ENCODE results near the gene ABCG2. TPM values are rescaled to one million over a fixed set of nuclear protein-coding genes. Genes with fewer than 3 reads are reported as not detected.
A peak's percentile ranks its signal among the peaks of the same experiment; 100 is the strongest.

ABCG2 gene
- total and polyA plus RNA-seq, 12 donors: 0.22 to 10.5 (median 3.6) TPM

GRCh38 chr4:88097301-88097700 is 61.1 kb downstream of the ABCG2 start:
- no peak overlapping the region for H3K4me3 ChIP-seq
- H3K27ac ChIP-seq: no peak overlapping the region
- intact Hi-C loops (cut with DNase I): no loop called here
- peaks cover 0 to 19% (median 0%) of the 10 kb centered on the region in 9 donors for H3K36me3 ChIP-seq
- no peak for TF ChIP-seq CTCF (IDR thresholded peaks at IDR 0.05)
- H3K27me3 ChIP-seq: no peaks in the 10 kb centered on the region
- H3K4me1 ChIP-seq: no peaks in the 10 kb centered on the region
- ATAC-seq (no peak), DNase-seq (no peak)
- H3K9me3 ChIP-seq: no peaks in the 10 kb centered on the region
- WGBS, 2 donors: 86 to 89% methylated on average over 2 of the region's 2 CpGs

- intact Hi-C loops (cut with DNase I): no loop called here
- no peaks in the 10 kb centered on the region for H3K27me3 ChIP-seq
- no peaks in the 10 kb centered on the region for H3K9me3 ChIP-seq
- peaks cover 0 to 13% (median 8%) of the 10 kb centered on the region in 9 donors for H3K4me1 ChIP-seq
- peaks cover 0 to 19% (median 0%) of the 10 kb centered on the region in 9 donors for H3K36me3 ChIP-seq
- H3K27ac ChIP-seq: no peak overlapping the region
- 88 to 91% methylated on average over 5 of the region's 5 CpGs for WGBS, 2 donors
- TF ChIP-seq CTCF (IDR thresholded peaks at IDR 0.05): no peak
- ATAC-seq (no peak), DNase-seq (no peak)
- no peak overlapping the region for H3K4me3 ChIP-seq
Measured at GRCh38 chr4:88093874-88094273, 64.6 kb downstream of the ABCG2 start.

GRCh38 chr4:88091378-88091777 is 67.1 kb downstream of the ABCG2 start:
- H3K36me3 ChIP-seq: peaks cover 0 to 5% (median 0%) of the 10 kb centered on the region in 9 donors
- H3K4me1 ChIP-seq: peaks cover 0 to 13% (median 8%) of the 10 kb centered on the region in 9 donors
- WGBS, 2 donors: 75 to 76% methylated on average over 3 of the region's 3 CpGs
- no peak for TF ChIP-seq CTCF (IDR thresholded peaks at IDR 0.05)
- no peaks in the 10 kb centered on the region for H3K9me3 ChIP-seq
- peak overlapping the region in 1 of 10 donors; percentile 19 for H3K27ac ChIP-seq
- H3K27me3 ChIP-seq: no peaks in the 10 kb centered on the region
- intact Hi-C loops (cut with DNase I): no loop called here
- DNase-seq: no peak
- no peak overlapping the region for H3K4me3 ChIP-seq
- peak in 3 of 8 donors; percentile 42 to 48 (median 44) for ATAC-seq

GRCh38 chr4:88090898-88091297 is 67.5 kb downstream of the ABCG2 start:
- intact Hi-C loops (cut with DNase I): no loop called here
- Histone ChIP-seq H3K27ac (peak overlapping the region in 1 of 10 donors; percentile 19), H3K36me3 (peaks cover 0 to 5% (median 0%) of the 10 kb centered on the region in 9 donors), H3K27me3 (no peaks in the 10 kb centered on the region), H3K9me3 (no peaks in the 10 kb centered on the region), H3K4me1 (peaks cover 0 to 13% (median 8%) of the 10 kb centered on the region in 9 donors), H3K4me3 (no peak overlapping the region)
- peak in 2 of 8 donors; percentile 62 to 70 for ATAC-seq
- DNase-seq: no peak
- no peak for TF ChIP-seq CTCF (IDR thresholded peaks at IDR 0.05)
